GM21717 (cell line): ENCODE data around the gene SHROOM4.

Experiments
- ATAC-seq: cut with Tn5 transposase; IDR thresholded peaks from one replicate; pipeline ENCODE4 v1.9.1; 2021; ENCODE audit warnings: mild to moderate bottlenecking, moderate library complexity; ENCODE audit not compliant: unreplicated experiment

Gene SHROOM4

DNA sequence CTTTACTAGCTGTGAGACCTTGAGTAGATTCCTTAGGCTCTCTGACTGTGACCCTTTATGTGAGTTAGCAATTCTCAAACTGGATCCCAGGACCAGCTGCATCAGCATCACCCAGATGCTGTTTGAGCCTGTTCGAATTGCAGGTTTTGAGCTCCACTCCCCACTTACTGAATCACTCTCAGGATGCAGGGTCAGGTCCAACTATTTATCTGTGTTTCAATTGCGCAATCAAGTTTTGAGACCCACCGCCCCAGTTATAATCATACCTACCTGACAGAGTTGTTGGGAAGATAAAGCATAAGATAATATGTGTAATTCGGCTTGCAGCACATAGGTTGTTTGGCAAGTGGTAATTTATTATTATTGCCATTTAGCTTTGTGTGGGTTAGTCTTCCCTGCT, 187.6 kb downstream of the SHROOM4 start:
- ATAC-seq: no peak

GRCh38 chrX:50622751-50623150, 191.2 kb downstream of the SHROOM4 start:
- ATAC-seq: no peak

- no peak for ATAC-seq
These were observed 195.0 kb downstream of the SHROOM4 start for GRCh38 chrX:50618788-50619558.

DNA sequence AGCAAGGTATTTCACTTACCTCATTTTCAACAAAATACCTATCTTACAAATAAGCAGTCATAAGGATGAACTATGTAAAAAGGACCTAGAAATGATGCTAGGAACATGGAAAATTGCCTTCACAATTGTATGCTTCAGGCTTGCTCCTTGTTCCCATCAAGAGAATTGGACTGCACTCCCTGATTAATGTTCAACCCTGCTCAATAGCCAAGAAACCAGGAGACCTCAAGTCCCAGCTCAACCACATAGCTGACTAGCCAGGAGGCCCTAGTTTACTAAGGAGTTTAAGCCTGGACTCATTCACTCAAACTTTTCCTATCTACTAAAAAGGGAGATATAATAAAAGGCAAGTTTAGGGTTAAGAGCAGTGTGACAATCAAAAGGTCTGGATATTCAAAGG, 196.8 kb downstream of the SHROOM4 start:
- no peak for ATAC-seq

DNA sequence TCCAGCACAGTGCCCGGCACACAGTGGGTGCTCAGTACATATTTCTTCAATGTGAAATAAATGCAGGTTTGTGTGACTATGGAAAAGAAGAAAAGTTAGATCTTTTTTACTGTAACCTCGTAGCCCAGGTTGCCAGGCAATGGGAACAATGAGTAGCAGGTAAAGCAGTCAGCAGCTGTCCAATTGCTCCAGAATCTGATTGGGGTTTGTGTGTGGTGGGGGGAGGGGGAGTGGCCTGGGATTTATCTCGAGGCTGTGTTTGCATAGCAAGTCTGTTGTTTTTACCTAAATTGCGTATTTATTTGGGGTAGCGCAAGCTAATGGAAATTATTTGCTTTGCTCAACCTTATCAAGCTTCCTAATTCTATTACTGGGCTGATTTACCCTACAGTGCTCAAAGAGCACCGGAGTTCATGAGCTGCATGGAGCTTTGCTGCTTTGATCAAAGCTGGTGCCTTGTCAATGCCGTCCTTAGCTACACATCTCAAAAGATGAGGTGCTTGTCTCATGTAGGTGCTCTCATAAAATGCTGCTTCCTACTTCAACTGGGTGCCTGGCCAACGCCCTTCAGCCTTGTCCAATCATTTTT, 198.3 kb downstream of the SHROOM4 start:
- ATAC-seq: no peak

DNA sequence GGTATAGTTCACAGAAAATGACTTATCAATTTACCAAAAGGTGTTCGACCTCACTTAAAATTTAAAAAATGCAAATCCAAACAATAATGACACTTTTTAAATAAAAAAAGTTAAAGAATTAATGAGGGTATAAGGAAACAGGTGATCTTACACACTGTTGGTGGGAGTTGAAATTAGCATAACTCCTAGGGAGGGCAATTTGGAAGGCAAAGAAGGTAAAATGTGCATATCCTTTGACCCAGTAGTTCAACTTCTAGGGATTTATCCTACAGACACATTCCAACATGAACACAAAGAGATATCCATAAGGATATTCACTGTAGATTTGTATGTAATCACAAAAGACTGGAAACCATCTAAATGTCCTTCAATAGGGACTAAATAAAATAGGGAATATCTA, 199.5 kb downstream of the SHROOM4 start:
- no peak for ATAC-seq

DNA sequence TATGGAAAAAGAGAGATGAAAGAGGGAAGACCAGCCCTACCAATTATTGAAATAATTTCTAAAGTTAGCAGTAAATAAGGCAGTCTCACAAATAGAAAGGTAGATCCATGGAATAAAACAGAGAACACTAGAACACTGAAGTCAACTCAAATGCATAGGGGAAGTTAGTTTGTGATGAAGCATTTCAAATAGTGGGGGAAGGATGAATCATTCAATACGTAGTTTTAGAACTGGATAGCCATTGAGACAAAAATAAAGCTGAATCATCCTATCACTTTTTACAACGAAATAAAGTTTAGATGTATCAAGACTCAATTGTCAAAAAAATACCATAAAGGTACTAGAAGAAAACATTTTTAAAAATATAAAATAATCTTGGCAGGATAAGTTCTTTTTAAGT, 200.1 kb downstream of the SHROOM4 start:
- no peak for ATAC-seq

DNA sequence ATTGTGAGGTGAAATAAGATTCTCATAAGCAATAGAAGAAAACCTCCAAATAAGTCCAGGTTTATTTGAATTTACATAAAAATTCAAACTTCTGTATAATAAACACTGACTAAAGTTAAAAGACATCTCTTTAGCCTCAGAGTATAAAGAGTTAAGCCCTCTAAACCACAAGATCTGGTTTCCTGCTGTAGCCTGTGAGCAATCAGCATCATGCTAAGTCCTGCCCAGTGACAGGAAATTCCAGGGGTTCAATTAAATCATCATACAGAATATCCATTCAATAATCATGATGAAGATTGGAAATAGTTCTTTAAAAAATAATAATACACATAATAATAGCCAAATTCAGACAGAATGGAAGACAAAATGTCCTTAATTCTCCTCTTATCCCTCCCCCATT, 204.2 kb downstream of the SHROOM4 start:
- ATAC-seq: no peak

DNA sequence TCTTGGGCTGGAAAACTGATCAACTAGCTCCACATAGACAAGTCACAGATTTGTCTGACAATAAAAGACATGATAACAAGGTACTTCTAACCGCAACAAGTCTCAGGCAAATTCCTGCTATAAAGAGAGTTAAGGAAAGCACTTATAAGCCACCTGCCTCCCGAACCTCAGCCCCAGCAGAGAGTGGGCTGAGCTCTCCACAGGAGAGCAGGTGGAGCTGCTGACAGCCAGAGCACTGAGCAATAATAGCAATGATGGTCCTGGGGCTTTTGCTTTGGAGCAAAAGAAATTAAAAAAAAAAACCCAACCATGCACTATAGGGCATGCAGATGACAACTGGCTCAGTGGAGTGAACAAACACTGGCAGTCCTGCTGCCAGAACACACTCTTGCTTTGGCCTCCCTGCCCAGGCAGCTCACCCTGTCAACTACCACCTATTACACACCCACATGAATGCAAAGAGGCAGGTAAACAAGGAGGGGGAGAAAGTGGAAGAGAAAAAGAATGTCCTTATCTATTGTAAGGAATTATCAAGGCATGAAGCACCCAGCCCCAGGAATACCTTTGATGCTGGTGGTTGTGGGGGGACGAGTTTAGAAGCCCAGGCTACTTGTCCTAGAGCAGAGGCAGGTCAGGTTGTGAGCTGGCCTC, 207.6 kb downstream of the SHROOM4 start:
- ATAC-seq: no peak

GRCh38 chrX:50596056-50596455, 217.9 kb downstream of the SHROOM4 start:
- no peak for ATAC-seq

DNA sequence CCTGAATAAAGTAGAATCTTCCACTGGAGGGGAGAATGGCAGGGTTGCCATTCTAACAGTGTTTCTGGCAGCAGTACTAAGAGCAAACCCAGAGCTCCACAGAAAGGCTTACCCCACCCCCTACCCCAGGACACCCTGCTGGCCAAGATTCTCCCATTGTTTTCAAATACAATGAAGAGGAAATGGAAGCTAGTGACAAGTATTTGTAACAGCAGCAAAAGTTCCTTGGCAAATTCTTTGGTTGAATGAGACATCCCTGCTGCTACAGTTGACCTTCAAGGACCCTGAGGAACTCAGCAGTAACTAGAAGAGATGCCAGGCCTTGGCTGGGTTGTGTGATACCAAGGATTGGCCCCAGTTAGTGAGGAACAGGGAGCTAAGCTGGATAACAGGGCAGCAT, 219.2 kb downstream of the SHROOM4 start:
- no peak for ATAC-seq

DNA sequence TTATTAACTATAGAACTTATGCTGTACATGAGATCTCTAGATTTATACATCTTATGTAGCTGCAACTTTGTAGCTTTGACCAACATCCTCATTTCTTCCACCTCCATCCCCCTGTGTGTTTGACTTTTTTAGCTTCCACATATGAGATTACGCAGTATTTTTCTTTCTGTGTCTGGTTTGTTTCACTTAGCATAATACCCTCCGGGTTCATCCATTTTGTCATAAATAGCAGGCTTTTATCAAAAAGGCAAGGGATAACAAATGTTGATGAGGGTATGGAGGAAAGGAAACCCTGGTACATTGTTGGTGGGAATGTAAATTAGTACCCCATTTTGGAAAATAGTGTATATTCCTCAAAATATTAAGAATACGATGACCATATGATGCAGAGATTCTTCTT, 227.0 kb downstream of the SHROOM4 start:
- no peak for ATAC-seq

- ATAC-seq: no peak
These were observed 227.6 kb downstream of the SHROOM4 start for GRCh38 chrX:50586407-50586806.

- no peak for ATAC-seq
These were observed 232.6 kb downstream of the SHROOM4 start for GRCh38 chrX:50581405-50581804.

DNA sequence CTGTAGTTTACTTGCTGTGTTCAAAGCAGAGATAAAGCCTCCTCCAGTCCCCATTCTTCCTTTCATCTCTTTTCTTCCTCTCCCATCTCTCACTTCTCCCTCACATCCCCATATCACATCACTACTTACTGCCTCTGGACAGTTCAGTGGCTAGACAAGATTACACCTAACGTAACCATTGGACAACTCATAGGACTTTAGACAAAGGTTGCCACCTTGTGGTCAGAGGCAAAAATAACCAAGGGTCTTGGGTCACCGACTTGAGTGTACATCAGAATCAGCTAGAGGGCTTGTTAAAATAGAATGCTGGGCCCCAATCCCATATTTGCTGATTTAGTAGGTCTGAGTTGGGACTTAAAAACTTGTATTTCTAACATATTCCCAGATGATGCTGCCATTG, 234.0 kb downstream of the SHROOM4 start:
- peak; percentile 58 for ATAC-seq

DNA sequence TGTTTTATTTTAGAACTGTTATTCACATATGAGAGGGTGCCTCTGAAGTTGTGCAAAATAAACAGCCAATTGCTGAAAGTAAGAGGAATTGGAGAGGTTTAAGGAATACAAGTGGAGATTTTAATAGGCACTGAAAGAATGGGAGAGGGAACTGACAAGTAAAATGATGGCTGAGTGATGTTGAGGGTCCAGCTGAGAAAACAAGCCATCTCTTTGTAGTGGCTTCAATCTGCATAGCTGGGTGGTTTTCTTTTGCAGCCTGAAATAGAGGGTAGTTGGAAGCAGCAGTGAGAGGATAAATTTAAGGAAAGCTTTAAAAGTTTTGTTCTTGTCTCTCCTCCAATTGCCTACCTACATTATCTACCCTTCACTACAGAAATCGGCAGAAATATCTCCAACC, 236.7 kb downstream of the SHROOM4 start:
- ATAC-seq: no peak

- ATAC-seq: no peak
These were observed 246.4 kb downstream of the SHROOM4 start for GRCh38 chrX:50567636-50568035.

DNA sequence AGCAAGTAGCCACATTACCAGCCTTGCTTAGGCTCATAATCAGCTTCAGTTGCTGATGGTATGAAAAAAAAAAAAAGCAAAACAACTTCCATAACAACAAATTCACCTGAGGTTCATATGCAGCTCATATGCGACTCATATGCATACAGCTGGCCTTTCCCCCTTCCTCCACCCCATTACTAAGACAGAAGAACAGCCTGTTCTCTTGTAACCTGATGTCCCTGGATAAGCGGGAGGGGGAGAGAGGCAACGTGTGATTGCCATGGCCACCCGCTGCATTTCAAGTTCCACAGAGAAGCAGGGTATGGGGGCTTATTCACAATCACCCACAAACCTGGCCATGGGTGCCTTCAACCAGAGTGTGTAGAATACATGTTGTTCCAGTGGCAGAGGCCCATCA, 248.3 kb downstream of the SHROOM4 start:
- ATAC-seq: no peak
